ENCODE measurements around the gene CFAP97D2.
"Not testable (repeated sequence)": the region's sequence is repeated elsewhere in the genome, so short reads cannot be mapped to it uniquely, and the experiment has no call there.

Gene CFAP97D2

GRCh38 chr13:114179087-114179658 lies at the start of gene CFAP97D2:
TSS of gene CFAP97D2 (plus strand) at chr13:114179257. CDS start at chr13:114179331, 74 bp downstream.
- no peak for DNase-seq

GRCh38 chr13:114129649-114130062 lies 49.4 kb upstream of the CFAP97D2 start:
- no peak for DNase-seq

GRCh38 chr13:114130131-114130836 lies 48.8 kb upstream of the CFAP97D2 start:
- no peak for DNase-seq

GRCh38 chr13:114130837-114131582 lies 48.0 kb upstream of the CFAP97D2 start:
- peak; percentile 59 for DNase-seq

- DNase-seq = peak; percentile 48
Observed at GRCh38 chr13:114131583-114132418, 47.3 kb upstream of the CFAP97D2 start.

GRCh38 chr13:114132419-114133121 lies 46.5 kb upstream of the CFAP97D2 start, which contains the start of gene RASA3:
TSS of gene RASA3 (minus strand) at chr13:114132623. CDS start at chr13:114132489, 134 bp downstream.
- DNase-seq = peak; percentile 83

GRCh38 chr13:114133126-114133525 lies 45.9 kb upstream of the CFAP97D2 start:
- not testable (repeated sequence) for DNase-seq

GRCh38 chr13:114133552-114133951 lies 45.5 kb upstream of the CFAP97D2 start:
- DNase-seq = not testable (repeated sequence)

GRCh38 chr13:114134111-114134943 lies 44.7 kb upstream of the CFAP97D2 start:
- DNase-seq = peak; percentile 59

GRCh38 chr13:114134944-114135610 lies 44.0 kb upstream of the CFAP97D2 start:
- no peak for DNase-seq

- no peak for DNase-seq
Observed at GRCh38 chr13:114135731-114136171, 43.3 kb upstream of the CFAP97D2 start.

- DNase-seq = no peak
Observed at GRCh38 chr13:114136576-114136975, 42.5 kb upstream of the CFAP97D2 start.

- peak; percentile 92 for DNase-seq
Observed at GRCh38 chr13:114140131-114140905, 38.7 kb upstream of the CFAP97D2 start.

- DNase-seq = peak; percentile 48
Observed at GRCh38 chr13:114140906-114141250, 38.2 kb upstream of the CFAP97D2 start.

- no peak for DNase-seq
Observed at GRCh38 chr13:114141261-114141996, 37.6 kb upstream of the CFAP97D2 start.

- no peak for DNase-seq
Observed at GRCh38 chr13:114142137-114142550, 36.9 kb upstream of the CFAP97D2 start.

GRCh38 chr13:114142640-114143490 lies 36.2 kb upstream of the CFAP97D2 start:
- peak; percentile 86 for DNase-seq

Measured in hematopoietic multipotent progenitor cell treated with erythropoietin and hydrocortisone succinate and interleukin-3 and kit ligand, for 8 days (in vitro differentiated cells).